ENCODE results near the gene FIG4. TPM values are rescaled to one million over a fixed set of nuclear protein-coding genes. Genes with fewer than 3 reads are reported as not detected.
"Not testable (repeated sequence)": the region's sequence is repeated elsewhere in the genome, so short reads cannot be mapped to it uniquely, and the experiment has no call there.

Gene FIG4
- total RNA-seq, 1 experiment from 2014 or later: 23.1 TPM

GRCh38 chr6:109770779-109771178, 79.7 kb downstream of the FIG4 start:
- no CpG with 5 or more reads among the region's 5 CpGs for WGBS (ENCODE audit: extremely low coverage, insufficient read length, low lambda C conversion rate)
- no peaks in the 10 kb centered on the region for H3K27me3 Mint-ChIP-seq (ENCODE audit: low read depth)
- H3K23me2 ChIP-seq (ENCODE audit: insufficient read length, low read depth, low read length, poor library complexity, severe bottlenecking): no peaks in the 10 kb centered on the region

GRCh38 chr6:109771939-109772755, 81.1 kb downstream of the FIG4 start:
- not testable (repeated sequence) for H3K9ac ChIP-seq (ENCODE audit: extremely low read depth, insufficient read length, low read length); H3K27ac ChIP-seq (ENCODE audit: insufficient read length, low read depth, low read length); H4K8ac ChIP-seq (replicated peaks; ENCODE audit: insufficient read length, low read depth, low read length); H3K4ac ChIP-seq (ENCODE audit: low read depth, low read length); H3K18ac ChIP-seq (ENCODE audit: insufficient read length, low read depth, low read length); DNase-seq; H3T11ph ChIP-seq (ENCODE audit: low read length); H2AK5ac ChIP-seq (ENCODE audit: insufficient read length, low read length); H4K91ac ChIP-seq (ENCODE audit: insufficient read length, low read depth, low read length); H4K5ac ChIP-seq (ENCODE audit: insufficient read length, low read depth, low read length); H3K4me3 Mint-ChIP-seq; H3K14ac ChIP-seq (ENCODE audit: insufficient read depth, low read length); H3K4me1 ChIP-seq (ENCODE audit: insufficient read depth, low read length); H3K9me3 ChIP-seq (ENCODE audit: control insufficient read depth, low read depth, low read length); H3K23ac ChIP-seq (ENCODE audit: insufficient read length, low read depth, low read length); H2BK5ac ChIP-seq (ENCODE audit: insufficient read length, low read length); H2BK120ac ChIP-seq (ENCODE audit: low read depth, low read length, poor library complexity, severe bottlenecking); H3K56ac ChIP-seq (ENCODE audit: insufficient read length, low read depth, low read length); H3K79me2 ChIP-seq (ENCODE audit: insufficient read depth, low read length); H2BK15ac ChIP-seq (ENCODE audit: low read depth, low read length); H3K27me3 ChIP-seq (ENCODE audit: insufficient read depth, low read length); H3K9me3 Mint-ChIP-seq; H2AFZ ChIP-seq (ENCODE audit: low read length); H3K79me1 ChIP-seq (ENCODE audit: insufficient read depth, low read depth, low read length, poor library complexity, severe bottlenecking); H3K23me2 ChIP-seq (ENCODE audit: insufficient read length, low read depth, low read length, poor library complexity, severe bottlenecking); H4K20me1 ChIP-seq (ENCODE audit: control insufficient read depth, insufficient read depth, insufficient read length); H3K27me3 Mint-ChIP-seq (ENCODE audit: low read depth); H3K4me2 ChIP-seq (ENCODE audit: insufficient read depth, insufficient read length, low read length); H2BK12ac ChIP-seq (ENCODE audit: insufficient read length, low read depth, low read length); H2BK20ac ChIP-seq (ENCODE audit: low read depth, low read length, poor library complexity, severe bottlenecking)
- WGBS (ENCODE audit: extremely low coverage, insufficient read length, low lambda C conversion rate): no CpG with 5 or more reads among the region's 7 CpGs
- peaks cover 8 to 12% of the 10 kb centered on the region in 2 experiments for H3K4me1 Mint-ChIP-seq
- H3K36me3 Mint-ChIP-seq (ENCODE audit: insufficient read depth in 1 of 3, low read depth in 3 of 3): peaks cover 4 to 16% (median 15%) of the 10 kb centered on the region in 3 experiments; a peak in 5 of 7 replicates
- peak overlapping the region in 1 of 3 experiments; percentile 15; a peak in 1 of 7 replicates for H3K27ac Mint-ChIP-seq

More at GRCh38 chr6:109770779-109771178, 79.7 kb downstream of the FIG4 start:
- no peaks in the 10 kb centered on the region for H3K9me3 Mint-ChIP-seq
- no peak for TF ChIP-seq CTCF (conservative IDR thresholded peaks at IDR 0.05)
- Histone ChIP-seq H2BK120ac (ENCODE audit: low read depth, low read length, poor library complexity, severe bottlenecking) (no peak overlapping the region), H3K4me1 (ENCODE audit: insufficient read depth, low read length) (no peaks in the 10 kb centered on the region), H3K9me3 (ENCODE audit: control insufficient read depth, low read depth, low read length) (no peaks in the 10 kb centered on the region), H2BK5ac (ENCODE audit: insufficient read length, low read length) (no peak overlapping the region), H3K56ac (ENCODE audit: insufficient read length, low read depth, low read length) (no peak overlapping the region), H4K8ac (replicated peaks; ENCODE audit: insufficient read length, low read depth, low read length) (no peak overlapping the region), H3K23ac (ENCODE audit: insufficient read length, low read depth, low read length) (no peak overlapping the region), H2AK5ac (ENCODE audit: insufficient read length, low read length) (no peak overlapping the region), H3T11ph (ENCODE audit: low read length) (no peak overlapping the region), H3K4me2 (ENCODE audit: insufficient read depth, insufficient read length, low read length) (no peak overlapping the region), H3K9ac (ENCODE audit: extremely low read depth, insufficient read length, low read length) (no peak overlapping the region), H3K27me3 (ENCODE audit: insufficient read depth, low read length) (no peaks in the 10 kb centered on the region), H4K91ac (ENCODE audit: insufficient read length, low read depth, low read length) (no peak overlapping the region), H2BK20ac (ENCODE audit: low read depth, low read length, poor library complexity, severe bottlenecking) (no peak overlapping the region), H2AFZ (ENCODE audit: low read length) (no peak overlapping the region), H3K79me2 (ENCODE audit: insufficient read depth, low read length) (no peaks in the 10 kb centered on the region), H3K27ac (ENCODE audit: insufficient read length, low read depth, low read length) (no peak overlapping the region), H4K20me1 (ENCODE audit: control insufficient read depth, insufficient read depth, insufficient read length) (no peaks in the 10 kb centered on the region), H3K4ac (ENCODE audit: low read depth, low read length) (no peak overlapping the region), H2BK15ac (ENCODE audit: low read depth, low read length) (no peak overlapping the region), H3K18ac (ENCODE audit: insufficient read length, low read depth, low read length) (no peak overlapping the region), H4K5ac (ENCODE audit: insufficient read length, low read depth, low read length) (no peak overlapping the region), H2BK12ac (ENCODE audit: insufficient read length, low read depth, low read length) (no peak overlapping the region), H3K14ac (ENCODE audit: insufficient read depth, low read length) (no peak overlapping the region), H3K79me1 (ENCODE audit: insufficient read depth, low read depth, low read length, poor library complexity, severe bottlenecking) (no peaks in the 10 kb centered on the region)
- no peak for DNase-seq
- H3K4me3 Mint-ChIP-seq: no peak overlapping the region
- H3K36me3 Mint-ChIP-seq (ENCODE audit: insufficient read depth in 1 of 3, low read depth in 3 of 3): peaks cover 4 to 18% (median 17%) of the 10 kb centered on the region in 3 experiments; a peak in 5 of 7 replicates
- H3K4me1 Mint-ChIP-seq: peaks cover 8 to 12% of the 10 kb centered on the region in 2 experiments
- peak overlapping the region in 1 of 3 experiments; percentile 34; a peak in 1 of 7 replicates for H3K27ac Mint-ChIP-seq
